Activated T-helper 17 cell treated with anti-CD3 and anti-CD28 coated beads, Interleukin-2, amount 50 U/mL, for 72 hours (primary cell): Measurements from ENCODE around the gene MT3. TPM values are rescaled to one million over a fixed set of nuclear protein-coding genes. Genes with fewer than 3 reads are reported as not detected.

Experiments
- ATAC-seq: fragments of 150-1000 bp; cut with Tn5 transposase; replicated peaks from 2 replicates; pipeline ENCODE4 v1.10.0; 2021; ENCODE audit warnings: mild to moderate bottlenecking, moderate library complexity
- H3K27ac Mint-ChIP-seq: one replicate; pipeline ENCODE4 v1.8.0; 2022; ENCODE audit warnings: mixed read lengths
- H3K27me3 Mint-ChIP-seq: one replicate; pipeline ENCODE4 v1.8.0; 2022; ENCODE audit warnings: mixed read lengths
- H3K36me3 Mint-ChIP-seq: one replicate; pipeline ENCODE4 v1.8.0; 2022; ENCODE audit warnings: low read depth, mild to moderate bottlenecking, mixed read lengths
- H3K4me1 Mint-ChIP-seq: one replicate; pipeline ENCODE4 v1.8.0; 2022; ENCODE audit warnings: mixed read lengths
- H3K4me3 Mint-ChIP-seq: one replicate; pipeline ENCODE4 v1.8.0; 2022; ENCODE audit warnings: mild to moderate bottlenecking, mixed read lengths
- H3K9me3 Mint-ChIP-seq: one replicate; pipeline ENCODE4 v1.8.0; 2022; ENCODE audit warnings: mixed read lengths
- total RNA-seq, 2 donors: library from RNA; stranded (reverse); gene quantifications; one replicate each; pipeline ENCODE4 v1.2.3, GENCODE V29; 2022

The MT3 gene
- total RNA-seq, 2 donors from 2014 or later: 3.0 to 73.8 TPM

GRCh38 chr16:56637814-56638750, 48.8 kb downstream of the MT3 start, which contains the start of gene MT1A:
Gene MT1A (plus strand): TSS chr16:56638666. CDS start chr16:56638739, 73 bp downstream.
- Mint-ChIP-seq H3K27me3 (peaks cover 58% of the 10 kb centered on the region), H3K4me1 (peaks cover 6% of the 10 kb centered on the region), H3K36me3 (no peaks in the 10 kb centered on the region), H3K4me3 (peak within 1 kb of the TSS; percentile 49), H3K27ac (no peak within 1 kb of the TSS), H3K9me3 (no peaks in the 10 kb centered on the region)
- peak; percentile 57 for ATAC-seq

DNA sequence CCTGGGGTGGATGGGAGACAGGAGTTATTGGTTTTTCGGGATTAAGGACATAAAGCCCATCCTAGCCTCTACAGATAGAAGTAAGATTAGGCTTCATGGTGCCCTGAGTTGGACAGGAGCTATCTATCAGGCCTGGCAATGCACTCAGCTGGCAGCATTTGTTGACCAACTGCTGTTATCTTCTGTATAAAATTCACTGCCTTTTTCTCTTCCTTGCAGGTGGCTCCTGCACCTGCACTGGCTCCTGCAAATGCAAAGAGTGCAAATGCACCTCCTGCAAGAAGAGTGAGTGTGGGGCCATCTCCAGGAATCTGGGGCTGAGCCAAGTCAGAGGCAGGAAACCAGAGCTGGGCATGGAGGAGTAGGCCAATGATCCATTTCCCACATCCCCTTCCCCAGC, 49.7 kb downstream of the MT3 start:
- H3K27ac Mint-ChIP-seq: no peak overlapping the region
- peaks cover 11% of the 10 kb centered on the region for H3K4me1 Mint-ChIP-seq
- no peaks in the 10 kb centered on the region for H3K9me3 Mint-ChIP-seq
- H3K36me3 Mint-ChIP-seq: no peaks in the 10 kb centered on the region
- no peak for ATAC-seq
- peaks cover 49% of the 10 kb centered on the region for H3K27me3 Mint-ChIP-seq
- peak overlapping the region; percentile 49 for H3K4me3 Mint-ChIP-seq

DNA sequence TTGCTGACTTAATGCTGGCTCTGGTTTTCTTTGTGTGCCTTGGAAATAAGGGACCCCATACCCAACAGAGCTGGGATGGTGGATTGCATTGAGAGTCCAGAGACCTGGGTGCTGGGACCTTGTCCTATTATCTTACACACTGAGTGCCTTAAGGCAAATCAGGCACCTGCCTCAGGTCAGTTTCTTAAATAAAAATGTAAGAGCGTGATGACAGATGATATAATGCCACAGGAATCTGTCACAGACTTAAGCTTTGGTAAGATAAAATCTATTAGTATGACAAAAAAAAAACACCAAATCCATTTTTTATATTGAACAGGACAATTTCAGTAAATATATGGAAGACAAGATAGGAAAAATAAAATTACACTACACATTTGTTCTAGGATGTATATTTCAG, 50.7 kb downstream of the MT3 start:
- no peak for ATAC-seq
- peaks cover 41% of the 10 kb centered on the region for H3K27me3 Mint-ChIP-seq
- peaks cover 9% of the 10 kb centered on the region for H3K4me1 Mint-ChIP-seq

More for the DNA sequence above, 50.7 kb downstream of the MT3 start:
- Mint-ChIP-seq H3K27ac (no peak overlapping the region), H3K36me3 (no peaks in the 10 kb centered on the region), H3K9me3 (no peaks in the 10 kb centered on the region), H3K4me3 (no peak overlapping the region)

Other genes with a start within 250 kb of the MT3 start
- gene AMFR, start 164.0 kb upstream of the MT3 start, total RNA-seq: 10 to 100 TPM; 37.5 to 39.7 TPM
- 100 to 1,000 TPM; 262 to 288 TPM for gene NUDT21, start 138.2 kb upstream of the MT3 start, total RNA-seq
- gene OGFOD1, start 138.0 kb upstream of the MT3 start, total RNA-seq: 10 to 100 TPM; 28.8 to 59.9 TPM
- gene BBS2, start 69.5 kb upstream of the MT3 start, total RNA-seq: 10 to 100 TPM; 18.8 to 23.2 TPM
- not detected for gene MT4, start 24.5 kb upstream of the MT3 start, total RNA-seq
- 100 to 1,000 TPM in 1 of 2 donors, 10 to 100 TPM in 1; 25.6 to 114 TPM for gene MT2A, start 19.1 kb downstream of the MT3 start, total RNA-seq
- under 1 TPM in 1 of 2 donors, not detected in 1; 0.53 TPM for gene MT1E, start 36.3 kb downstream of the MT3 start, total RNA-seq
- not detected for gene MT1M, start 43.1 kb downstream of the MT3 start, total RNA-seq
- 1 to 10 TPM; 1.5 to 6.5 TPM for gene MT1A, start 49.1 kb downstream of the MT3 start, total RNA-seq
- gene MT1B, start 62.4 kb downstream of the MT3 start, total RNA-seq: not detected
- 1 to 10 TPM; 3.1 to 5.7 TPM for gene MT1F, start 68.4 kb downstream of the MT3 start, total RNA-seq
- gene MT1G, start 78.5 kb downstream of the MT3 start, total RNA-seq: not detected
- gene MT1H, start 80.3 kb downstream of the MT3 start, total RNA-seq: not detected
- gene MT1X, start 92.9 kb downstream of the MT3 start, total RNA-seq: 1 to 10 TPM; 6.1 to 7.6 TPM
- gene NUP93, start 140.6 kb downstream of the MT3 start, total RNA-seq: 100 to 1,000 TPM in 1 of 2 donors, 10 to 100 TPM in 1; 51.5 to 112 TPM